HEK293T (cell line): Measurements from ENCODE around the gene CEP85L.

ENCODE experiments used
- BHLHE40 ChIP-seq: fragments of 450-650 bp; IDR thresholded peaks from 2 replicates; pipeline ENCODE4 v1.6.1; 2016; ENCODE audit warnings: mild to moderate bottlenecking, moderate library complexity, borderline replicate concordance
- CTBP1 ChIP-seq: fragments of 450-650 bp; IDR thresholded peaks from 2 replicates; pipeline ENCODE4 v1.6.1; 2016; ENCODE audit warnings: borderline replicate concordance
- ELF4 ChIP-seq: fragments of 450-650 bp; IDR thresholded peaks from 2 replicates; pipeline ENCODE4 v1.6.1; 2017; ENCODE audit warnings: antibody characterized with exemption
- FOXA1 ChIP-seq: fragments of 450-650 bp; IDR thresholded peaks from 2 replicates; pipeline ENCODE4 v1.6.1; 2016; ENCODE audit warnings: mild to moderate bottlenecking
- FOXK2 ChIP-seq: fragments of 450-650 bp; IDR thresholded peaks from 2 replicates; pipeline ENCODE4 v1.6.1; 2016; ENCODE audit warnings: mild to moderate bottlenecking
- FOXM1 ChIP-seq: fragments of 450-650 bp; IDR thresholded peaks from 2 replicates; pipeline ENCODE4 v1.6.1; 2017; ENCODE audit warnings: mild to moderate bottlenecking, borderline replicate concordance
- HDGF ChIP-seq: fragments of 450-650 bp; IDR thresholded peaks from 2 replicates; pipeline ENCODE4 v1.6.1; 2017; ENCODE audit warnings: antibody characterized with exemption, borderline replicate concordance
- LEF1 ChIP-seq: fragments of 450-650 bp; IDR thresholded peaks from 2 replicates; pipeline ENCODE4 v1.6.1; 2017; ENCODE audit warnings: mild to moderate bottlenecking, borderline replicate concordance
- NFRKB ChIP-seq: fragments of 450-650 bp; IDR thresholded peaks from 2 replicates; pipeline ENCODE4 v1.6.1; 2016; ENCODE audit warnings: mild to moderate bottlenecking, moderate library complexity
- SP1 ChIP-seq: fragments of 450-650 bp; IDR thresholded peaks from 2 replicates; pipeline ENCODE4 v1.6.1; 2017
- SUZ12 ChIP-seq: fragments of 450-650 bp; IDR thresholded peaks from 2 replicates; pipeline ENCODE4 v1.6.1; 2016; ENCODE audit warnings: mild to moderate bottlenecking
- TARDBP ChIP-seq: fragments of 450-650 bp; IDR thresholded peaks from 2 replicates; pipeline ENCODE4 v1.6.1; 2016
- ZNF384 ChIP-seq: fragments of 450-650 bp; IDR thresholded peaks from 2 replicates; pipeline ENCODE4 v1.6.1; 2016
- TF ChIP-seq, protein P1 (sequence below): fragments of 450-650 bp; IDR thresholded peaks from 2 replicates; pipeline ENCODE4 v1.6.1; 2016

GRCh38 chr6:118501099-118501498 lies 150.3 kb downstream of the CEP85L start:
- no peak for TF ChIP-seq ELF4
- no peak for TF ChIP-seq CTBP1
- TF ChIP-seq, protein P1, sequence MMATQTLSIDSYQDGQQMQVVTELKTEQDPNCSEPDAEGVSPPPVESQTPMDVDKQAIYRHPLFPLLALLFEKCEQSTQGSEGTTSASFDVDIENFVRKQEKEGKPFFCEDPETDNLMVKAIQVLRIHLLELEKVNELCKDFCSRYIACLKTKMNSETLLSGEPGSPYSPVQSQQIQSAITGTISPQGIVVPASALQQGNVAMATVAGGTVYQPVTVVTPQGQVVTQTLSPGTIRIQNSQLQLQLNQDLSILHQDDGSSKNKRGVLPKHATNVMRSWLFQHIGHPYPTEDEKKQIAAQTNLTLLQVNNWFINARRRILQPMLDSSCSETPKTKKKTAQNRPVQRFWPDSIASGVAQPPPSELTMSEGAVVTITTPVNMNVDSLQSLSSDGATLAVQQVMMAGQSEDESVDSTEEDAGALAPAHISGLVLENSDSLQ: no peak
- no peak for TF ChIP-seq TARDBP
- TF ChIP-seq ZNF384: no peak
- TF ChIP-seq SP1: no peak
- no peak for TF ChIP-seq BHLHE40
- TF ChIP-seq SUZ12: no peak
- TF ChIP-seq FOXK2: no peak
- no peak for TF ChIP-seq HDGF
- no peak for TF ChIP-seq FOXA1
- TF ChIP-seq FOXM1: no peak
- TF ChIP-seq LEF1: no peak
- no peak for TF ChIP-seq NFRKB
